Measurements from ENCODE around the gene SLCO3A1.
"Not testable (repeated sequence)": the region's sequence is repeated elsewhere in the genome, so short reads cannot be mapped to it uniquely, and the experiment has no call there.

SLCO3A1 gene

DNA sequence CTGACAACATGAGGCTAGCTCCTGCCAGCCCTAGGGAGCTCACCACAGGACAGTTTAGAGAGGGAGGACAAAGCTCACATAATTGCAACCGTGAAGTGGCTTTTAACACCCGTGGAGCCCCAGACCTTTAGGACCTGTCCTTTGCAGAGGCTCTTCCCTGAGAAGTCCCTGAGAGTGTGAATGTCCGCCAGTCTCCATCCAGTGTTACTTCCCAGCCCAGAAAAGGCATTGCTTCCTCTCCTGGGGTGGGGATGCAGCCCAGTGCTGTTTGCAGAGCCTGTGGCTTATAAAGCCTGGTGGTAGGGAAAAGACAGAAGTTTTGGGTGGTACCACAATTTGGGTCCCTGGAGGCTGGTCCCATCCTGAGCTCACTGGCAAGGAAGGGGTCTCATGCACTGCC lies 182.0 kb downstream of the SLCO3A1 start:
- DNase-seq (ENCODE audit: low read depth): no peak

DNA sequence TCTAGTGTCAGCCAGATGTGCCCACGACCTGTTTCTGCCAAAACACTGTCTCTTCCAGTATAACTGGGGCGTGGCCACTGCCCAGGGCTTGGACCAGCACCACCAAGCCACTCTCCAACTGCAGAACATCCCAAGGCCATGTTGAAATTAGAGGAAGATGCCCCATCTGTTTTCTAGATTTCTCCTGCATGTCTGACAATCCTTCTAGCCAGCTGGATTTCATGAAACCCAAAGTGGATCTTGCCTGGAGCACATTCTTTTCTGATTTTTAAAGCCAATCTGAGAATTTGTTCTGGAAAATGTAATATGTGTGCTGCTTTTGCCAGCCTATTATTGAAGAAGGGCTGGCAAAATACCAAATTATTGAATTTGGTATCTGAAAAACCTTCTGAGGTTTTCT lies 182.5 kb downstream of the SLCO3A1 start:
- no peak for DNase-seq (ENCODE audit: low read depth)

DNA sequence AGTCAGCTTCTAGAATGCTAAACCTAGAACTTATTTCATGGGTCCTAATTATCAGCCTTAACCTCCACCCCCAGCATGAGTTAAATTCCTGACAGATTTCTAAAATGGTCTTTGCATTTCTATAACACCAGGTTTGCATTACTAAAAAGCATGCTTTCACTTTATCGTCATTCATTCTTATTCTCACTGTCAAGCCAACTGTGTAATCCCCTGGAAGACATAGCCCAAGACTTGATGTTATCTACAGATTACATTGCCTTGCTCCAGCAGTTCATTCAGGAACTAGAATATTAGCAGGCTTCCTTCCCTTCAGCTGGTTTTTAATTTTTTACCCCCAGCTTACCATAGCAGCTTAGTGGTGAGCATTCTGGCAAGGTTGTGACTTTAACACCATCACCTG lies 184.0 kb downstream of the SLCO3A1 start:
- no peak for DNase-seq (ENCODE audit: low read depth)

DNA sequence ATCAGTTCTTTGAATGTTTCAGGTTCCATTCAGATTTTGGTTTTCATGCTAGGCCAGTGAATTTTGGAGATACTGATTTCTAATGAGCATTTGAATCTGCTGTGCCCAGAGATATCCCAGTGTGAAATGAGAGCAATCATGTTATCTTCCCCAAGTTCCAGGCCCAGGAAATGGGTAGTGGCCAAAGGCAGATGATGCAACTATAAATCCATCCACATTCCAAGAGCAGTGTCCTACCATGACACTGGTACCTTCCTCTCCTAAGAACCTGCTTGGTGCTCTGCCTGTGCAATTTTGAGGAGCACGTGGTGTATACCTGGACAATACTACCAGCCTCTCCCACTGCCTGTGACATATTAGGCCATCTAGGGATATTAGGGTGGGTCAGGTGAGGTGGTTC lies 186.8 kb downstream of the SLCO3A1 start:
- DNase-seq (ENCODE audit: low read depth): no peak

DNA sequence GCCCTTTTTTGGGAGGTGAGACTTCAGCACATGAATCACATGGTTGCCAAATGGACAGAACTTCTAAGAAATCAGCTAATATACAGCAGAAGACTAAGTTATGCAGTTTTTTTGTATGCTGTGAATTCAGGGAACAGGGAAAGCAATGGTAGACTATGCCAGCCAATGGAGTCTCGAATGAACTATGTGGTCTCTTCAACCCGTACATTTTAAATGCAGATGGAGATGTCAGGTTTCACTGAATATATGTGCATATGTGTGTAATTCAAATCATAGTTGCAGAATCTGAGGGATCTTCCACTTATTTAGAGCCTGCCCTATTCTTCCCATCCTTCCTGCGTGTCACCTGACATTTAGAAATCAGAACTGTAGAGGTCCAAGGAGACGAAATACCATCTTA lies 187.9 kb downstream of the SLCO3A1 start:
- DNase-seq (ENCODE audit: low read depth): no peak

DNA sequence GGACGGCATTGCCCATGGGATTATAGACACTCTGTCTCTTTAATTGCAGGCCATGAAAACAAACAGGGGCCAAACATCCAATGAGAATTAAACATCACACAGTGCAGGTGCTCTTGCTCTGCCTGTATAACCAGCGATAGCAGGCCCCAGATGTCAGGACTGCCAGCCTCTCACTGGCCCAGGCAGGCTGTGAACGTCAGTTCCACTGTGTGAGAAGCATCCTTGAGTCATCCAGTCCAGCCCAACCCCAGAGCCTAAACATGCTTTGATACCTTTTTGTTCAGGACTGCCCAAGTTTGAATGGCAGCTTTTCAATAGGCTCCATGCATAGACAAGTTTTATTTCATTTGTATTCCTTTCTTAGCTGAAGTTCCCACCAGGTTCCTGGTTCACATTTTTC lies 189.8 kb downstream of the SLCO3A1 start:
- no peak for DNase-seq (ENCODE audit: low read depth)

DNA sequence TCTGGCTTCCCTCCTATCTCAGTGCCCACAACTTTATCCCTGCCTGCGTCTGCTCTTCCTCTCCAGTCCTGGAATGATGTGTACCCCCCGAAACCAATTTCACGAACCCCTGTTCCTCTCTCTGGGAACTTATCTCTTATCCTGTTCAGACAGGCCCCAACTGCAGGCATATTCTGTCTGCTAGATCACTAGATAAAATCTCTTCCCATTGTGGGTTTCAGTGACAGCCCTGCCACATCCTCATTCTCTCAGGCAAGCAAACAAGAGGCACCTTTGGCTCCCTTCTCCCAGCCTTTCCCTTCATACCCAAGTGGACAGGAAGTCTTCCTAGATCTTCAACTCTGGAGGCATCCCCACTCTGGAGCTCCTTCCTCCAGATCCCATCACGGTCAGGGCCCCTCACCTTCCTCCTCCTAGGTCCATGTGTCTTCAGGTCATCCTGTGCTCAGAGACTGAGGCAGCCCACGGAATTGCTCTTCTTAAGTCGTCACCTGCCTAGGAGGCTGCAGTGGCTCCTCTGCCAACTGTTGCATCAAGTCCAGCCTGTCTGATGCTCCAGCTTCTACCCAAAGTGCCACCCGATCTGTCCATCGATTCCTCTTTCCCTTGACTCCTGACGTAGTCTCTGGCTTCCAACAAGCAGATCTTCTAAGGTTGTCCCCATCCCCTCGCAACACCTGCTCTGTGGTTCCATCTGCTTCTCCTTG lies 190.8 kb downstream of the SLCO3A1 start:
- no peak for DNase-seq (ENCODE audit: low read depth)

DNA sequence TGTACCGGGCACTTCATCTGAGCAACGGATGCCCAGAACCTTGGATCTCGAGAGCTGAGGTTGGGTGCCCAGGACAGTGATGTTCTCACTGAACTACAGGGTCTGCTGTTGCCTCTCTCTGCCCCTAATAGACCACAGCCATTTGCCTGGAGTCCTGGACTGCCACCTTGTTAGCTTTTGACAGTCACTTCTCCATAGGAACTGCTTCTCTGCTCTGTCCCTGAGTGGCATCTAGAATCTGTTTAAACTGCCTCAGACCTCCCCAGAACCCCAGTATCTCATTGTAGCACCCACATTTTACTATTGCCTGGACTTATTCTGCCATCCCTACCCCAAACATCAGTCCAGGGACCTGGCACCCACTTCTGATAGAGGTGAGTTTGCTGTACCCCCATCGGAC lies 194.4 kb downstream of the SLCO3A1 start:
- DNase-seq (ENCODE audit: low read depth): no peak

DNA sequence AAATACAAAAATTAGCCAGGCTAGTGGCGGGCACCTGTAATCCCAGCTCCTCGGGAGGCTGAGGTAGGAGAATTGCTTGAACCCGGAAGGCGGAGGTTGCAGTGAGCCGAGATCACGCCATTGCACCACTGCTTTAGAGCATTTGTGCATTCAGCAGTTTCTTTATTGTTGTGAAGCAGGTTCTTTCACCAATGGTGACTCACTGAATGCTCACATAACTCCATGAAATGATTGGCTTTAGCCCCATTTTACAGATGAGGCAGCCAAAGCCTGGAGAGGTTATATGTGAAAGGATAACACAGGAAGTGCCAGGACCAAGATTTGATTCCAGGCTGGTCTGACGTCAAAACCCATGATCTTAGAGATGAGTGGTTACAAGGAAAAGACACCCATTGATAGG lies 195.2 kb downstream of the SLCO3A1 start:
- no peak for DNase-seq (ENCODE audit: low read depth)

DNA sequence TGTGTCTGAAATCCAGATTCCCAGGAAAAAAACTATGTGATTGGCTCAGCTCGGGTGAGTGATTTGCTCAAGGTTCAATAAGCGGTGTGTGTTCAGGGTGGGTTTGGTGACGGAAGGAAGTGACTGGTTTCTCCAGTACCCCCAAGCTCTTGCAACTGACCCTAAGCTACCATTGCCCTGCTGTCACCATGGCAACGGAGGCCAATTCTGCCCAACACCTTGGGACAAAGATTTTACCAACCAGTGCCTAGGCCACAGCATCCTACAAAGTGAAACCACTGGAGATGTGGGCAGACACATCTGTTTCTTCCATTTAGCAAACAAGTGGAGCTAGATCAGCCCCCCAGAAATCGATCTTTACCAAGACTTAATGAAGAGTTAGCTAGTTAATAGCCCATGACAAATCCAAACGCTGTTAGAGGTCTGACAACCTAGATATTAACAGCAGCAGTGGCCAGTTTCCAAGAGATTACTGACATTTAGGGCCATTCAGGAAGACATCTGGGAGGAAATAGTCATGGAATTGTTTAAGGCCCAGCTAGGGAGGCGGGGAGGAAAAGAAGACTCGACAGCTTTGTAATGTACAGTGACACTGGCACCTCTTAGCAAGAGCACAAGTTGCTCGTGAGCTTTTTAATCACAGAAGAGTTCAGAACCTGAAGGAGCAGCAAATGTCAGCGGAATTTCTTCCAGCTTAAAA lies 195.9 kb downstream of the SLCO3A1 start:
- DNase-seq (ENCODE audit: low read depth): no peak

DNA sequence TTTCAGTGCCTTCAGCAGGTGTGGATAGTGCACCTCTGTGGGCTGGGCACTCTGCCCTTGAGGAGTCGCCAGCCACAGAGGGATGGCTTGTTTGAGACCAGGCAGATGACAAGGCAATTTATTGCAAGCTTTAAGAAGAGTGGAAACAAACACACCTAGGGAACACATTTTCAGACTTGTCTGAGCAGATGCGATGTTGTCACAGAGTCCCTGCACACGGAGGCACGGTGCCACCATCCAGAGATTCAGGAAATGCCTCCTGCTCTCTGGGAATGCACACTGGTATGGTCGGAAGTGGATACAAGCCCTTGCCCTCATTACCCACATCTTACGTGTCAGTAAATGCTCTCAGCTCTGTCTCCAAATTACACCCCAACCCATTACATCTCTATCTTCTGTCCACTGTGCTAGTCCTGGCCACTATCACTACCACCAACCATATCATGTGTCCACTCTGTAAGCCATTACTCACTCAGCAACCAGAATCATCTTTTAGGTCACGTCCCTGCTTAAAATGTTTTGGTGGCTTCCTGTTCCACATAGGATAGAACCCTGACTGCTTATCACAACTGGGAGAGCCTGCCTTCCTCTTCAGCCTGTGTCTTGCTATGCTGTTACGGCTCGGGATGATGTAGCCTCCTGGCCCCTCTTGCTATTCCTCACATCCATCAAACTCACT lies 196.9 kb downstream of the SLCO3A1 start:
- DNase-seq (ENCODE audit: low read depth): no peak

DNA sequence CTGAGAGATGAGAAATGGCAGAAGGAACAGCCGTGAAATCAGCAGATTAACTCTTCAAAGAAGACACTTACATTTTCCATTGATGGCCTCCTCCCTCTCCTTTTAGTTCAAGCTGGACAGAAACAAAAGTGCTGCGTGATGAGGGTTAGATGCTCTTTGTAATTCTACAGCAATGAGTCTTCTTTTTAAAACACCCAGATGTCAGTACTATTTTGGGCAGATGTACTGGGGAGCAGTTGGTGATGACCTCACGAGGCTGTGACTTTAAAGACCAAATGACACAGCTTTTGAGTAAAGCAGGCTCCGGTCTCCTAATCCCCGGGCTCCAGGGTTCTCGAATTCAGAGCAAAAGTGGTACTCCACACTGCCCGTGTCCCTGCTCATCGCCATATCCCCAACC lies 198.2 kb downstream of the SLCO3A1 start:
- no peak for DNase-seq (ENCODE audit: low read depth)

DNA sequence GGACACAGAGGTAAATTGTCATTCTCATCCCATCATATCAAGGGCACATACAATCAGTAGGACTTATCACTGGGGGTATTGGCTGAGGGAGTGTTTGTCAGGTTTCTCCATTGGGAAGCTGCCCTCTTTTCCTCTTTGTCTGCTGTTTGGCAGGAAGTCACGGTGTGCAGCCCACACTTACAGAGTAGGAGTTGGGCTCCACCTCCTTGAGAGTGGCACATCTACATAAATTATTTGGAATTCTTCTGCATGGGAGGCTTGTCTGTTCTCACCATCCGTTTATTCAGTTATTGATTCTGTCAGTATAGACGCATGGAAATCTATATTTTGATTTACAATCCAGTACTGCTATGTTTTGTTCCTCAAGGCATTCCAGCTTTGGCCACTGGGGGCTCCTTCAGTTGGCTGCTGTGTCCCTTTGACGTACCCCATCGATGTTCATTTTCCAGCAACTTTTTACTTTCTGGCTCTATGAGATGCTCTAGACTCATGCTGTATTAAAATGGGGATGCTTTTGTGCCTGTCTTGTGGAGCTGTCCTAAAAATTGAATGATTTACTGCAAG lies 200.3 kb downstream of the SLCO3A1 start:
- DNase-seq (ENCODE audit: low read depth): no peak

DNA sequence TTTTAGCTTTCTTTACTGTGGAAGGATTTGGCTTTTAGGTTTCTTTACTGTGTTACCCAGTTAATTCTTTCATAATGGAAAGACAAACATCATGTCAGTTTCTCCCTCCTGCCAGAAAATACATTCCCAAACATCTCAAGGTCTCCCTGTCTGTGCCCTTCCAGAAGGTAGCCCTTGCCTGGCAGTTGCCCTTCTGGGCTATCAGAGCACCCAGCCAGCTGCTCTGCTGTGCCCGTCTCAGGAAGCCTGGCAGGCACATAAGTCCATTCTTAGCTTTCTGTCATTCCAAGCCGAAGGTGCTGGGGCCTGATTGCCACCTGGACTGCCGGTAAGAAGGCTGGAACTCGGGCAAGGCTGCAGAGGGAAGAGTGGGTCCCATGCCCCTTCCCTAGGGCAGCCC lies 203.4 kb downstream of the SLCO3A1 start:
- no peak for DNase-seq (ENCODE audit: low read depth)

DNA sequence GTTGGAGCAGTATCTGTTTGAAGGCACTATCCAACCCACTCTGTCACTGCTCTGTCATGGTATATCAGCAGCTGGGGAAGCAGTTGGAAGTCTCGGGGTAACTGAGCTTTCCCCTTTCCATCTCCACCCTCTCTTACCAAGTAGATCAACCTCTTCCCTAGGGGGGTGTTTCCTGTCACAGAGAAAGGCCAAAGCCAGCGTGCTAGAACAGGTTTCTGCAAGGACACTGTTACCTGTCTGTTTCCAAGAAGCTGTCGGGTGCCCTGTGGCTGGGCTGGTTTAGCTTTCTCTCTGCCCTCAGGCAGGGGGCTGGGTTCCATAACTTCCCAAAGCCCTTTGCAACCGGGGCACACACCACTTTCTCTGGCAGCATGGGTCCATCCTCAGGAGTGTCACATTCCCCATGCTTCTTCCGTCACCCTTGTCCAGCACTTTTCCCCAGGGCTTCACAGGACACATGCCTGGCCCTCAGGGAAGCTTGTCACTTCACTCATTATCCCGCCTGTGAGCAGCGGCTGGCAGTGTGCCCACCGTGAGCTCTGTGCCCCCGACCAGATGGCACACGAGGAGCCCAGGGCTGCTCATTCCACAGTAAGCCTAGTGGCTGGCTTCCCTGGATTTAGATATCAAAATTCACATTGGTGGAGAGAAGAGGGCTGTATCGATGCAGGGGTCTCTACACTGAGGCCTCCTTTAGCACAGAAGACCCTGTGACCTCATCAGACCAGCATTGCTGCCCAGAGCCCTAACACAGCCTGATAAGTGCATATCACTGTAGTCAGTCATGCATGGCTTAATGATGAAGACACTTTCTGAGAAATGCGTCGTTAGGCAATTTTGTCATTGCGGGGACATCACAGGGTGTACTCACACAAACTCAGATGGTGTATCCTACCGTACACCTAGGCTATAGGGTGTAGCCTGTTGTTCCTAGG lies 205.8 kb downstream of the SLCO3A1 start:
- no peak for DNase-seq (ENCODE audit: low read depth)

DNA sequence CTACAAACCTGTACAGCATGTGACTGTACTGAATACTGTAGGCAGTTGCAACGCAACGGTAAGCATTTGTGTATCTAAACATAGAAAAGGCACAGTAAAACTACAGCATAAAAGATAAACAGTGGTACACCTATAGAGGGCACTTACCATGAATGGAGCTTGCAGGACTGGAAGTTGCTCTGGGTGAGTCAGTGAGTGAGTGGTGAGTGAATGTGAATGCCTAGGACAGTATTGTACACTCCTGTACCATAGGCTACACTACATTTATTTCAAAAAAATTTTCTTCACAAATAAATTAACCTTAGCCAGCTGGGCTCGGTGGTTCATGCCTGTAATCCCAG lies 206.4 kb downstream of the SLCO3A1 start:
- DNase-seq (ENCODE audit: low read depth): not testable (repeated sequence)

DNA sequence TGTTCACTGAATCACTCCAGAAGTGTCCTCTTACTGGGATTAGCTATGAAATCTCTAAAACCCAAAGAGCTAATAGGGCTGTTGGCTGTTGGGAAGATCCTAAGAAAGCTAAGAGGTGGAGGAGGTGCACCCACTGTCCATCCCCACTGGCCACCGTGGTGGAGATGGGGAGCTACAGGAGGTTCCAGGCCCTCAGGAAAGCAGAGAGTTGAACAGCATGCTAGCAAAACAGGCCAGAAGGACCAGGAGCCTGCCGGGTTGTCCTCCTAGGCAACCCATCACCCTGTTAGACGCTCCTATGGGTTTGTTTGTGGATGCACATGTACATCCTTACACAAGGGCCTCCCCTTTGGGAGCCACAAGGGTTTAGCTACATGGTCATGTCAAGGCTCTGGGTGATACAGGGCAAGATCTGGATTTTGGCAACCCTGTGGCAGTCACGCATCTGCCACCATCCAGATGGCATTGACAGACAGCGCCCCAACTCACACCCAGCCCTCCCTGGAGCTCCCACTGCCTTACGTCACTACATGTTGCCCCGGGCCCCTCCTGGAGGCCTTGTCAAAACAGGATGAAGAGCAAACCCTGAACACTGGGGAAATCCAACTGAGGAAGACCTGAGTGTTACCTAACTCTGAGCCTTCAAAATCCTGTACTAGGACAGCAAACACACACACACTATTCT lies 208.1 kb downstream of the SLCO3A1 start:
- no peak for DNase-seq (ENCODE audit: low read depth)

DNA sequence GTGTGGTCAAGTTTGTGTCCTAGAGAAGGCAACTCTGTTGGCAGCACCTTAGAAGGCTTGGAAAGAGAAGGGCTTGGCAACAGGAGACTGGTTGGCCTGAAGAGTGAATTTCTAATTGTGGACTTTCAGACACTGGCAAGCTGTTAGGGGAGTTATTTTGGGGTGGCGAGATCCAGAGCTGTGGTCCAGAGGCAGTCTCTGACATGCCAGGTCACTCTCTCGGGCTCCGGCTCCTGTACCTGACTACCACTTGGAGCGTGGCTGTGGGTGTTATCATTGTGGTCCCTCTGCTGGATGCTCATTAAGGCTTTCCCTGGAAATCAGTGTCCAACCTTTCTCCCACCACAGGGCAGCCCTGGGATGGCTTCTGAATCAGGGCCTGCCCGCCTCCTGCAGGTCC lies 209.0 kb downstream of the SLCO3A1 start:
- no peak for DNase-seq (ENCODE audit: low read depth)

DNA sequence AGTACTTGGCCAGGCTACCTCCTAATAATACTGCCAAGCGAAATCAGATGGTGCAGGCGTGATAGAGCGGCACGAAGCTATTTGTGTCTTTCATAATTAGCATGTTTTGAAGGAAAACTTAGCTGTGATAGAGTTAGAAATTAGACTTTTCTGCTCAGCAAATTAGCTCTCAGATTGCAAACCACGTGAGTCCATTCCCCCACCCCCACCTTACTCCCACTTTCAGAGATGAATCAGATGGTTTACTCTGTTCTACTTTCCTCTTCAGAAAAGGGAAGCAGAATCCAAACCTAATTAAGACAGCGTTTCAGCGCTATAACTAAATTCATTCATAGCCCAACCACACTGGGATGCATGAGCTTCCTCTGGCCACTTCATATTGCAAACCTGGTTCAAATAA lies 214.6 kb downstream of the SLCO3A1 start:
- DNase-seq (ENCODE audit: low read depth): no peak

DNA sequence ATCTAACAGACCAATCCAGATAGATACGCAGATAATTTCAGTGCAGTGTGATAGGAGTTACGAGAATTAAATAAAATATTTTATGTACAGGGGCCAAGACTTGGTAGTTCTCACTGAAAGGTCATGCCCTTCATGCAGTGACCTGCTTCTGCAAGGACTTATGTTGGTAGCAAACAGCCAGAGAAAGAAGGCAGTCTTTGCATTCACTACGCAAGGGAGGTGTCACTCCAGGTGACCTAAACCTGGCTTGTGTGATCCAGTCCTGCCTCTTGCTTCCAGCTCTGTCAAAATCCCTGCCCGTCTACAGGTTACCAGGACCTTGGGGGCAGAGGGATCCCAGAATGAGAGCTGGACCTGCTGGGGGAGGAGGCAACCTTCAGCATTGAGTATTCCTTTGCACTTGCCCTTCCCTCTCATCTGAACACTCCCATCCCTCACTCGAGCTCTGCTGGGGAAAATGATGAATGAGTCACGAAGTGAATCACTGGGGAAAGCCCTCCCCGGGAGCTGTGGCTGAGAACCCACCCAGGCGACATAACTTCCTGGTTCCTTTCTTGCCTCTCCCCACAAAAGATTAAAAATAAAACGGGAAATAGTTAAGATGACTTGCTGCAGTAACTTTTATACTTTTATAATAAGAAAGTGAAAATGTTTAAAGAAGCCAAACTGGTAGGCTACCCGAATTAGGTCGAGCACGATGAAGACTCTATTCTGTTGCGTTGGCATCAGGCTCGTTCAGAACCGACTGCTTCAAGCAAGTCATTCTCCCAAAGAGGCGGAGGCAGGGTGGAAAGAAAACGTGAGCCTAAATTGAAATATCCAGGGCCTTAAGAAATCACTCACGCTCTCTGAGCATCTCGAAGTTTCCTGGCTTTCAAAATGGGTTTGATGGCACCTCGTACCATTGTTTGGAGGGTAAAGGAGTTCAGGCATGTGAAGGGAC lies 216.1 kb downstream of the SLCO3A1 start:
- DNase-seq (ENCODE audit: low read depth): no peak
